Adrenal gland (tissue), 12 donors: ENCODE data around the gene NAMPT. TPM values are rescaled to one million over a fixed set of nuclear protein-coding genes. Genes with fewer than 3 reads are reported as not detected.

ENCODE experiments used
- DNase-seq, 7 donors: peaks; one replicate each; pipeline ENCODE4 v3.0.0-alpha.2; 2019 to 2020
- H3K27ac ChIP-seq, 5 donors: fragments of 200-600 bp; sonication (generic) in 4 of 5; 1 replicate in 3 of 5; 2 replicates in 2 of 5; pipeline versions ENCODE4 v1.5.1 to v1.8.0; 2016 to 2020; ENCODE audit warnings: mild to moderate bottlenecking in 1 of 5
- H3K27me3 ChIP-seq: fragments of 200-600 bp; 2 replicates; pipeline ENCODE4 v1.8.0; 2021
- H3K36me3 ChIP-seq, 2 donors: fragments of 200-600 bp; replicated peaks in 1 of 2; 1 replicate in 1 of 2; 2 replicates in 1 of 2; pipeline versions ENCODE4 v1.5.1 to v1.8.0; 2018 to 2022
- H3K4me1 ChIP-seq, 2 donors: fragments of 200-600 bp; replicated peaks in 1 of 2; 1 replicate in 1 of 2; 2 replicates in 1 of 2; pipeline versions ENCODE4 v1.5.1 to v1.8.0; 2018 to 2021
- H3K4me3 ChIP-seq, 4 donors: fragments of 200-600 bp; sonication (generic) in 3 of 4; one replicate each; pipeline ENCODE4 v1.5.1; 2016 to 2018
- H3K9me3 ChIP-seq, 3 donors: fragments of 200-600 bp; sonication (generic) in 1 of 3; replicated peaks in 1 of 3; 1 replicate in 2 of 3; 2 replicates in 1 of 3; pipeline versions ENCODE4 v1.5.1 to v1.8.0; 2016 to 2021
- POLR2A ChIP-seq, 2 donors: fragments of 450-650 bp; IDR thresholded peaks; one replicate each; pipeline ENCODE4 v1.6.1; 2017; ENCODE audit warnings: antibody characterized with exemption in 2 of 2, mild to moderate bottlenecking in 2 of 2, moderate library complexity in 1 of 2
- WGBS, 4 donors: extraction: QIAGEN DNeasy Blood & Tissue Kit in 2 of 4; methylation state at CpG; one replicate each; pipeline versions ENCODE4 v1.1.5 to v1.1.7; 2013 to 2017; 5-methylcytosine and 5-hydroxymethylcytosine counted together
- intact Hi-C, 2 donors: fragments of 100-400 bp; cut with DNase I; formaldehyde crosslinking; loops; one replicate each; pipeline versions ENCODE4 v1.14.1 to v1.15.0; 2022 to 2023
- polyA plus RNA-seq, 3 donors: library from polyadenylated mRNA; stranded (reverse); fragments of 200-250 nt in 2 of 3; fragments of 350-450 nt in 1 of 3; fragmentation: Illumina TruSeq in 1 of 3; extraction: RNeasy Lipid Tissue Mini Kit (QIAGEN cat#74804) in 1 of 3; gene quantifications; one replicate each; pipeline ENCODE4 v1.2.3, GENCODE V29; 2013 to 2014
- total RNA-seq, 9 donors: library from RNA; depleted of rRNA in 4 of 9; stranded (reverse); fragments of >200 nt in 4 of 9; fragments of 120-200 nt in 1 of 9; fragmentation: NEBNext Ultra II Directional in 1 of 9; extraction: Animal tissue kit (Norgen Biotek cat#: 25700) in 1 of 9; gene quantifications; one replicate each; pipeline versions ENCODE4 v1.1.0 to v1.2.4, GENCODE V29; 2013 to 2023
- TF ChIP-seq, protein P1 (sequence below), 6 experiments: fragments of 450-650 bp in 4 of 6; fragments of 200-600 bp in 2 of 6; sonication (generic) in 1 of 6; IDR thresholded peaks; 1 replicate in 5 of 6; 2 replicates in 1 of 6; pipeline versions ENCODE4 v1.5.1 to v1.8.0; 2016 to 2021; ENCODE audit warnings: antibody characterized with exemption in 6 of 6, mild to moderate bottlenecking in 2 of 6, moderate library complexity in 1 of 6
- donor health status: healthy with polysubstance abuse.
- donor health status: Bipolar disorder and iron deficiency.
- donor health status: DM: yes; HTN: yes; CAD: no.
- donor health status: DM: no; HTN: no; CAD: no.
- donor health status: DM: no; HTN: no; CAD: no.
- donor health status: DM: yes; HTN: yes; CAD: no.

The NAMPT gene
- total and polyA plus RNA-seq, 12 donors: 21.7 to 482 (median 137) TPM

- 94 to 99% (median 98%) methylated on average over 3 of the region's 3 CpGs for WGBS, 4 donors
- no peaks in the 10 kb centered on the region for H3K27me3 ChIP-seq
- no peak overlapping the region for H3K27ac ChIP-seq
- H3K9me3 ChIP-seq: no peaks in the 10 kb centered on the region
- H3K4me3 ChIP-seq: no peak overlapping the region
- peaks cover 0 to 55% of the 10 kb centered on the region in 2 donors for H3K36me3 ChIP-seq
- DNase-seq: no peak
- TF ChIP-seq, protein P1, sequence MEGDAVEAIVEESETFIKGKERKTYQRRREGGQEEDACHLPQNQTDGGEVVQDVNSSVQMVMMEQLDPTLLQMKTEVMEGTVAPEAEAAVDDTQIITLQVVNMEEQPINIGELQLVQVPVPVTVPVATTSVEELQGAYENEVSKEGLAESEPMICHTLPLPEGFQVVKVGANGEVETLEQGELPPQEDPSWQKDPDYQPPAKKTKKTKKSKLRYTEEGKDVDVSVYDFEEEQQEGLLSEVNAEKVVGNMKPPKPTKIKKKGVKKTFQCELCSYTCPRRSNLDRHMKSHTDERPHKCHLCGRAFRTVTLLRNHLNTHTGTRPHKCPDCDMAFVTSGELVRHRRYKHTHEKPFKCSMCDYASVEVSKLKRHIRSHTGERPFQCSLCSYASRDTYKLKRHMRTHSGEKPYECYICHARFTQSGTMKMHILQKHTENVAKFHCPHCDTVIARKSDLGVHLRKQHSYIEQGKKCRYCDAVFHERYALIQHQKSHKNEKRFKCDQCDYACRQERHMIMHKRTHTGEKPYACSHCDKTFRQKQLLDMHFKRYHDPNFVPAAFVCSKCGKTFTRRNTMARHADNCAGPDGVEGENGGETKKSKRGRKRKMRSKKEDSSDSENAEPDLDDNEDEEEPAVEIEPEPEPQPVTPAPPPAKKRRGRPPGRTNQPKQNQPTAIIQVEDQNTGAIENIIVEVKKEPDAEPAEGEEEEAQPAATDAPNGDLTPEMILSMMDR (IDR thresholded peaks at IDR 0.05): no peak
- TF ChIP-seq POLR2A (IDR thresholded peaks at IDR 0.05): no peak
- H3K4me1 ChIP-seq: no peaks in the 10 kb centered on the region
- intact Hi-C loops: no loop called here
These were observed 32.2 kb downstream of the NAMPT start for GRCh38 chr7:106252568-106252967.

- peaks cover 0 to 42% of the 10 kb centered on the region in 2 donors for H3K36me3 ChIP-seq
- 97 to 99% (median 97%) methylated on average over 4 of the region's 4 CpGs for WGBS, 4 donors
These were observed 35.3 kb downstream of the NAMPT start for GRCh38 chr7:106249488-106249887.

DNA sequence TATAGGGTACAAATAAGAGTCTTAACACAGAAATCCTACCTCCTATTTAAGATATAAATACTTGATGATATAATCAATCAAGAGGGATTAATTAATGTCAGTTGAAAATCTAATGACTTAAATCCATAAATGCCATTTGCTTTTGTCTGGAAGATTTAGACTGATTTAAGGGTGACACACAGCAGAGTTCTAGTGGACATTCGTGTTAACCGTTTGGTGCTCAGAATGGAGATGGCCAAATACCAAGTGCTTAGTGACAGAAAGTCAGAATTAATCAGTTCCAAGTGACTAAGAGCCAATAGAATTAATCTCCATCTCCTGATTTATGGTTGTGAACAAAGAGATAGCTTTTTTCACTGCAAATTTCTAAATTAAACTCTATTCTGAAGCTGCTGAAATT is 36.2 kb downstream of the NAMPT start:
- peaks cover 0 to 33% of the 10 kb centered on the region in 2 donors for H3K36me3 ChIP-seq

More at GRCh38 chr7:106249488-106249887, 35.3 kb downstream of the NAMPT start:
- DNase-seq: no peak
- H3K4me3 ChIP-seq: no peak overlapping the region
- TF ChIP-seq, protein P1 (IDR thresholded peaks at IDR 0.05): no peak
- TF ChIP-seq POLR2A (IDR thresholded peaks at IDR 0.05): no peak
- no peaks in the 10 kb centered on the region for H3K4me1 ChIP-seq
- H3K27ac ChIP-seq: no peak overlapping the region
- no peaks in the 10 kb centered on the region for H3K9me3 ChIP-seq
- intact Hi-C loops: no loop called here
- H3K27me3 ChIP-seq: no peaks in the 10 kb centered on the region

DNA sequence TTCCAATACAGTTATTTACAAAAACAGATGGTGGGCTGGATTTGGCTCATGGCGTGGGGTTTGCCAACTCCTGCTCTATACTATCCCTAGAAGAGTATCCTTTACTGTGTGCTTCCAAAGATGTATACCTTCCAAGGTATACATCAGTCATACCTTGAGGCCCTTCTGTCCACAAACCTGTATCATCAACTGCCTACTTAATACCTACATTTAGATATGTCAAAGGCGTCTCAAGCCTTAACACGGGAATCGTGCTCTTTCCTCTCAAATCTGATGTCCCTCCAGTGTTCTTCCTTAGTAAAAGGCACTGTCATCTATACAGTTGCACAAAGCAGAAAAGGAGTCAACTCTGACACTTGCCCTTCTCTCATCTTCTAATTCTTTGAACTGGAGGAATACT is 36.9 kb downstream of the NAMPT start:
- Histone ChIP-seq H3K27me3 (no peaks in the 10 kb centered on the region), H3K9me3 (no peaks in the 10 kb centered on the region), H3K4me3 (no peak overlapping the region), H3K36me3 (peaks cover 0 to 25% of the 10 kb centered on the region in 2 donors), H3K4me1 (no peaks in the 10 kb centered on the region), H3K27ac (no peak overlapping the region)
- WGBS, 4 donors: 94 to 98% (median 96%) methylated on average over 4 of the region's 4 CpGs
- no peak for DNase-seq
- TF ChIP-seq, protein P1 (IDR thresholded peaks at IDR 0.05): no peak
- TF ChIP-seq POLR2A (IDR thresholded peaks at IDR 0.05): no peak
- intact Hi-C loops: no loop called here

More for the DNA sequence above, 36.2 kb downstream of the NAMPT start:
- intact Hi-C loops: no loop called here
- H3K9me3 ChIP-seq: no peaks in the 10 kb centered on the region
- no peak for DNase-seq
- TF ChIP-seq, protein P1 (IDR thresholded peaks at IDR 0.05): no peak
- TF ChIP-seq POLR2A (IDR thresholded peaks at IDR 0.05): no peak
- no peaks in the 10 kb centered on the region for H3K4me1 ChIP-seq
- 95 to 100% (median 98%) methylated on average over 2 of the region's 2 CpGs for WGBS, 4 donors
- no peak overlapping the region for H3K4me3 ChIP-seq
- no peak overlapping the region for H3K27ac ChIP-seq
- H3K27me3 ChIP-seq: no peaks in the 10 kb centered on the region
